Endothelial cell (in vitro differentiated cells): ENCODE measurements around the gene SLC24A3. TPM values are rescaled to one million over a fixed set of nuclear protein-coding genes. Genes with fewer than 3 reads are reported as not detected.

Source experiments
- DNase-seq: peaks from one replicate; pipeline ENCODE4 v3.0.0; 2021; ENCODE audit warnings: low spot score
- H3K27ac Mint-ChIP-seq: one replicate; pipeline ENCODE4 v1.8.0; 2021; ENCODE audit warnings: mixed read lengths, inconsistent platforms; ENCODE audit not compliant: unreplicated experiment
- H3K27me3 Mint-ChIP-seq: one replicate; pipeline ENCODE4 v1.8.0; 2021; ENCODE audit warnings: mild to moderate bottlenecking, moderate library complexity, mixed read lengths, inconsistent platforms; ENCODE audit not compliant: unreplicated experiment
- H3K36me3 Mint-ChIP-seq: one replicate; pipeline ENCODE4 v1.8.0; 2021; ENCODE audit warnings: mild to moderate bottlenecking, low read depth, mixed read lengths, inconsistent platforms; ENCODE audit not compliant: unreplicated experiment
- H3K4me1 Mint-ChIP-seq: one replicate; pipeline ENCODE4 v1.8.0; 2021; ENCODE audit warnings: mild to moderate bottlenecking, mixed read lengths, inconsistent platforms; ENCODE audit not compliant: unreplicated experiment
- H3K4me3 Mint-ChIP-seq: one replicate; pipeline ENCODE4 v1.8.0; 2021; ENCODE audit warnings: mild to moderate bottlenecking, mixed read lengths, inconsistent platforms; ENCODE audit not compliant: unreplicated experiment
- H3K9me3 Mint-ChIP-seq: one replicate; pipeline ENCODE4 v1.8.0; 2021; ENCODE audit warnings: mixed read lengths, inconsistent platforms; ENCODE audit not compliant: unreplicated experiment
- CTCF ChIP-seq: fragments of 200-600 bp; sonication (generic); IDR thresholded peaks from one replicate; pipeline ENCODE4 v1.5.0; 2021; ENCODE audit warnings: antibody characterized with exemption; ENCODE audit not compliant: unreplicated experiment
- total RNA-seq: library from RNA; stranded (reverse); fragmentation: NEBNext Ultra II Directional; extraction: Animal tissue kit (Norgen Biotek cat#: 25700); gene quantifications from one replicate; pipeline ENCODE4 v1.2.1, GENCODE V29; 2021; ENCODE audit not compliant: unreplicated experiment

The SLC24A3 gene
- total RNA-seq, 1 donor from 2014 or later: 0.15 TPM

GRCh38 chr20:19723051-19723450 is 510.6 kb downstream of the SLC24A3 start:
- H3K27me3 Mint-ChIP-seq: peaks cover 3% of the 10 kb centered on the region

GRCh38 chr20:19723813-19724430 is 511.5 kb downstream of the SLC24A3 start:
- Mint-ChIP-seq H3K36me3 (peaks cover 4% of the 10 kb centered on the region), H3K4me3 (no peak overlapping the region), H3K27me3 (peaks cover 3% of the 10 kb centered on the region), H3K4me1 (no peaks in the 10 kb centered on the region), H3K27ac (no peak overlapping the region), H3K9me3 (no peaks in the 10 kb centered on the region)
- no peak for TF ChIP-seq CTCF
- DNase-seq: no peak

More at GRCh38 chr20:19723051-19723450, 510.6 kb downstream of the SLC24A3 start:
- no peak overlapping the region for H3K4me3 Mint-ChIP-seq
- no peaks in the 10 kb centered on the region for H3K9me3 Mint-ChIP-seq
- DNase-seq: no peak
- H3K36me3 Mint-ChIP-seq: peaks cover 4% of the 10 kb centered on the region
- H3K27ac Mint-ChIP-seq: no peak overlapping the region
- no peaks in the 10 kb centered on the region for H3K4me1 Mint-ChIP-seq
- no peak for TF ChIP-seq CTCF

- no peak for DNase-seq
- Mint-ChIP-seq H3K9me3 (no peaks in the 10 kb centered on the region), H3K4me1 (no peaks in the 10 kb centered on the region), H3K4me3 (no peak overlapping the region), H3K27ac (no peak overlapping the region), H3K27me3 (no peaks in the 10 kb centered on the region), H3K36me3 (no peaks in the 10 kb centered on the region)
- TF ChIP-seq CTCF: no peak
Measured at GRCh38 chr20:19725373-19725772, 512.9 kb downstream of the SLC24A3 start.

- Mint-ChIP-seq H3K27me3 (no peaks in the 10 kb centered on the region), H3K27ac (no peak overlapping the region), H3K9me3 (no peaks in the 10 kb centered on the region), H3K4me1 (no peaks in the 10 kb centered on the region), H3K4me3 (no peak overlapping the region), H3K36me3 (no peaks in the 10 kb centered on the region)
- TF ChIP-seq CTCF: no peak
- no peak for DNase-seq
Measured at GRCh38 chr20:19725814-19726525, 513.5 kb downstream of the SLC24A3 start.

GRCh38 chr20:19727251-19727847 is 514.9 kb downstream of the SLC24A3 start:
- H3K36me3 Mint-ChIP-seq: no peaks in the 10 kb centered on the region
- H3K27ac Mint-ChIP-seq: no peak overlapping the region
- H3K4me3 Mint-ChIP-seq: no peak overlapping the region
- no peak for DNase-seq
- no peak for TF ChIP-seq CTCF
- no peaks in the 10 kb centered on the region for H3K27me3 Mint-ChIP-seq
- H3K4me1 Mint-ChIP-seq: no peaks in the 10 kb centered on the region
- H3K9me3 Mint-ChIP-seq: no peaks in the 10 kb centered on the region
